Thyroid gland (tissue), 4 donors: ENCODE data around the gene CCDC97.

Experiments used
- CTCF ChIP-seq, 6 experiments: fragments of 200-600 bp in 3 of 6; fragments of 450-650 bp in 3 of 6; sonication (generic) in 3 of 6; IDR thresholded peaks; one replicate each; pipeline ENCODE4 v1.5.1; 2016 to 2019; ENCODE audit warnings: antibody characterized with exemption in 6 of 6, mild to moderate bottlenecking in 2 of 6, inconsistent platforms in 1 of 6, moderate library complexity in 1 of 6
- POLR2A ChIP-seq, 2 donors: fragments of 450-650 bp; IDR thresholded peaks; one replicate each; pipeline ENCODE4 v1.6.1; 2017; ENCODE audit warnings: antibody characterized with exemption in 2 of 2, mild to moderate bottlenecking in 2 of 2, moderate library complexity in 1 of 2

GRCh38 chr19:41364524-41365391, 54.8 kb downstream of the CCDC97 start:
- TF ChIP-seq CTCF (IDR thresholded peaks at IDR 0.05) (no peak), POLR2A (IDR thresholded peaks at IDR 0.05) (no peak)
